CD14-positive monocyte (primary cell): Measurements from ENCODE around the gene NANOGP8. TPM values are rescaled to one million over a fixed set of nuclear protein-coding genes. Genes with fewer than 3 reads are reported as not detected.

ENCODE experiments used
- DNase-seq, 3 donors: peaks; one replicate each; pipeline ENCODE4 v3.0.0-alpha.2; 2011 to 2022
- H2AFZ ChIP-seq: 2 replicates; pipeline ENCODE4 v1.6.0; 2012; ENCODE audit warnings: mild to moderate bottlenecking, low read depth, low read length, inconsistent platforms; ENCODE audit not compliant: insufficient read depth, poor library complexity, severe bottlenecking
- H3K27ac ChIP-seq, 2 donors: 1 replicate in 1 of 2; 2 replicates in 1 of 2; pipeline ENCODE4 v1.5.1; 2012 to 2013; ENCODE audit warnings: low read length in 2 of 2, control low read depth in 1 of 2, inconsistent platforms in 1 of 2, low read depth in 1 of 2, mild to moderate bottlenecking in 1 of 2
- H3K27me3 ChIP-seq, 2 donors: one replicate each; pipeline versions ENCODE4 v1.6.0 to v1.6.1; 2011 to 2013; ENCODE audit warnings: low read length in 2 of 2; ENCODE audit not compliant: control insufficient read depth in 2 of 2, insufficient read depth in 2 of 2
- H3K36me3 ChIP-seq, 2 donors: replicated peaks in 1 of 2; 1 replicate in 1 of 2; 2 replicates in 1 of 2; pipeline versions ENCODE4 v1.5.1 to v1.6.1; 2012 to 2013; ENCODE audit warnings: low read length in 2 of 2, control low read depth in 1 of 2, inconsistent platforms in 1 of 2, mild to moderate bottlenecking in 1 of 2; ENCODE audit not compliant: insufficient read depth in 2 of 2, control insufficient read depth in 1 of 2
- H3K4me1 ChIP-seq, 2 donors: 1 replicate in 1 of 2; 2 replicates in 1 of 2; pipeline versions ENCODE4 v1.5.1 to v1.6.1; 2012 to 2013; ENCODE audit warnings: low read length in 2 of 2, control low read depth in 1 of 2, inconsistent platforms in 1 of 2, mild to moderate bottlenecking in 1 of 2, moderate library complexity in 1 of 2; ENCODE audit not compliant: insufficient read depth in 2 of 2, control insufficient read depth in 1 of 2
- H3K4me2 ChIP-seq: replicated peaks from 2 replicates; pipeline ENCODE3; 2012; ENCODE audit warnings: low read length, moderate library complexity, mild to moderate bottlenecking; ENCODE audit not compliant: poor library complexity, severe bottlenecking; ENCODE audit errors: extremely low read depth
- H3K4me3 ChIP-seq, 3 experiments: fragments of 200-600 bp in 1 of 3; sonication (generic) in 1 of 3; replicated peaks in 1 of 3; 1 replicate in 2 of 3; 2 replicates in 1 of 3; pipeline ENCODE4 v1.5.1; 2011 to 2013; ENCODE audit warnings: low read length in 3 of 3, mild to moderate bottlenecking in 3 of 3, control low read depth in 2 of 3, low read depth in 2 of 3, inconsistent platforms in 1 of 3, moderate library complexity in 1 of 3
- H3K79me2 ChIP-seq: 2 replicates; pipeline ENCODE4 v1.6.0; 2012; ENCODE audit warnings: mild to moderate bottlenecking, control low read depth, inconsistent platforms, low read length, moderate library complexity; ENCODE audit not compliant: insufficient read depth
- H3K9ac ChIP-seq: 2 replicates; pipeline ENCODE4 v1.6.0; 2017; ENCODE audit warnings: low read length, mild to moderate bottlenecking; ENCODE audit not compliant: insufficient read depth, poor library complexity, severe bottlenecking
- H3K9me3 ChIP-seq, 2 donors: replicated peaks in 1 of 2; 1 replicate in 1 of 2; 2 replicates in 1 of 2; pipeline versions ENCODE4 v1.5.1 to v1.6.1; 2012 to 2013; ENCODE audit warnings: low read length in 2 of 2, control low read depth in 1 of 2; ENCODE audit not compliant: control insufficient read depth in 1 of 2, insufficient read depth in 1 of 2
- H4K20me1 ChIP-seq: 2 replicates; pipeline ENCODE4 v1.6.0; 2012; ENCODE audit warnings: mild to moderate bottlenecking, low read length, control low read depth, moderate library complexity; ENCODE audit not compliant: insufficient read depth
- H3K27ac Mint-ChIP-seq, 7 donors: one replicate each; pipeline ENCODE4 v1.8.0; 2020; ENCODE audit warnings: mild to moderate bottlenecking in 7 of 7, mixed read lengths in 7 of 7, moderate library complexity in 6 of 7, inconsistent platforms in 2 of 7
- H3K27me3 Mint-ChIP-seq, 3 donors: one replicate each; pipeline ENCODE4 v1.8.0; 2021 to 2022; ENCODE audit warnings: low read depth in 3 of 3, mild to moderate bottlenecking in 3 of 3, mixed read lengths in 3 of 3, moderate library complexity in 3 of 3, inconsistent platforms in 1 of 3
- H3K36me3 Mint-ChIP-seq, 2 donors: one replicate each; pipeline ENCODE4 v1.8.0; 2020; ENCODE audit warnings: mixed read lengths in 2 of 2, inconsistent platforms in 1 of 2, mild to moderate bottlenecking in 1 of 2
- H3K4me1 Mint-ChIP-seq: one replicate; pipeline ENCODE4 v1.8.0; 2020; ENCODE audit warnings: mild to moderate bottlenecking, mixed read lengths
- H3K4me3 Mint-ChIP-seq, 2 donors: one replicate each; pipeline ENCODE4 v1.8.0; 2020; ENCODE audit warnings: mild to moderate bottlenecking in 2 of 2, mixed read lengths in 2 of 2, moderate library complexity in 1 of 2
- H3K9me3 Mint-ChIP-seq, 7 donors: one replicate each; pipeline ENCODE4 v1.8.0; 2020 to 2022; ENCODE audit warnings: mixed read lengths in 7 of 7, mild to moderate bottlenecking in 6 of 7, moderate library complexity in 6 of 7, inconsistent platforms in 2 of 7
- CTCF ChIP-seq: fragments of 200-600 bp; IDR thresholded peaks from one replicate; pipeline ENCODE4 v1.8.0; 2022; ENCODE audit warnings: antibody characterized with exemption, mild to moderate bottlenecking
- WGBS: methylation state at CpG from one replicate; pipeline ENCODE4 v1.1.5; 2013; ENCODE audit warnings: missing lambda C conversion rate; ENCODE audit not compliant: insufficient coverage; 5-methylcytosine and 5-hydroxymethylcytosine counted together
- intact Hi-C, 2 donors: fragments of 100-400 bp; cut with micrococcal nuclease; formaldehyde crosslinking; loops; one replicate each; pipeline versions ENCODE4 v1.15.0 to v1.15.1; 2023
- polyA plus RNA-seq, 3 donors: library from polyadenylated mRNA; depleted of rRNA in 1 of 3; unstranded in 2 of 3; stranded (reverse) in 1 of 3; fragments of 300-500 nt in 2 of 3; fragments of >200 nt in 1 of 3; fragmentation: Illumina TruSeq in 2 of 3; gene quantifications; 1 replicate in 2 of 3; 2 replicates in 1 of 3; pipeline ENCODE4 v1.2.3, GENCODE V29; 2012 to 2021

NANOGP8 gene
- polyA plus RNA-seq, 3 donors: not detected

- H3K27ac Mint-ChIP-seq: no peak overlapping the region
- no peak overlapping the region for H3K27ac ChIP-seq
- no peak overlapping the region for H3K4me3 ChIP-seq
- peaks cover 0 to 5% (median 1%) of the 10 kb centered on the region in 3 donors for H3K27me3 Mint-ChIP-seq
- H3K36me3 Mint-ChIP-seq: no peaks in the 10 kb centered on the region
- peaks cover 20 to 23% of the 10 kb centered on the region in 2 donors for H3K4me1 ChIP-seq
- H3K4me3 Mint-ChIP-seq: no peak overlapping the region
- intact Hi-C loops: no loop called here
- no peaks in the 10 kb centered on the region for H3K9me3 ChIP-seq
- no peak for TF ChIP-seq CTCF
- peaks cover 26% of the 10 kb centered on the region for H3K4me1 Mint-ChIP-seq
- no peak overlapping the region for H3K4me2 ChIP-seq
- no peak for DNase-seq
- H3K79me2 ChIP-seq: no peaks in the 10 kb centered on the region
- peaks cover 0 to 8% (median 2%) of the 10 kb centered on the region in 7 donors for H3K9me3 Mint-ChIP-seq
- no peaks in the 10 kb centered on the region for H4K20me1 ChIP-seq
- 100% methylated on average over 5 of the region's 6 CpGs for WGBS
- no peaks in the 10 kb centered on the region for H3K27me3 ChIP-seq
- no peak overlapping the region for H2AFZ ChIP-seq
- no peak overlapping the region for H3K9ac ChIP-seq
- no peaks in the 10 kb centered on the region for H3K36me3 ChIP-seq
Measured at GRCh38 chr15:35054380-35054779, 30.7 kb downstream of the NANOGP8 start.

GRCh38 chr15:35047996-35048395, 37.1 kb downstream of the NANOGP8 start:
- H3K4me3 ChIP-seq: no peak overlapping the region
- no peaks in the 10 kb centered on the region for H3K36me3 Mint-ChIP-seq
- no peak overlapping the region for H3K4me3 Mint-ChIP-seq
- no peaks in the 10 kb centered on the region for H4K20me1 ChIP-seq
- intact Hi-C loops: loop anchor here in 1 of 2 donors (10.0 kb wide), 1 partner anchor 63 kb away; the partner anchor contains the start of gene ZNF770
- H3K9me3 ChIP-seq: no peaks in the 10 kb centered on the region
- peaks cover 0 to 7% (median 2%) of the 10 kb centered on the region in 7 donors for H3K9me3 Mint-ChIP-seq
- H2AFZ ChIP-seq: no peak overlapping the region
- peaks cover 1 to 7% (median 2%) of the 10 kb centered on the region in 3 donors for H3K27me3 Mint-ChIP-seq
- H3K4me2 ChIP-seq: no peak overlapping the region
- no peaks in the 10 kb centered on the region for H3K27me3 ChIP-seq
- H3K9ac ChIP-seq: no peak overlapping the region
- no peak overlapping the region for H3K27ac Mint-ChIP-seq
- H3K36me3 ChIP-seq: no peaks in the 10 kb centered on the region
- H3K27ac ChIP-seq: no peak overlapping the region
- peaks cover 13% of the 10 kb centered on the region for H3K4me1 Mint-ChIP-seq
- H3K4me1 ChIP-seq: peaks cover 16% of the 10 kb centered on the region in 2 donors
- TF ChIP-seq CTCF: no peak
- H3K79me2 ChIP-seq: no peaks in the 10 kb centered on the region
- no peak for DNase-seq
